IMR-90 (cell line): Measurements from ENCODE around the gene MYD88. TPM values are rescaled to one million over a fixed set of nuclear protein-coding genes. Genes with fewer than 3 reads are reported as not detected.

Source experiments
- ATAC-seq: fragments of 200-7000 bp; cut with Tn5 transposase; 2 replicates; pipeline ENCODE4 v1.9.1; 2020; ENCODE audit warnings: low read depth, mild to moderate bottlenecking, moderate library complexity
- BruUV-seq: library from RNA; stranded (reverse); fragments of 400-500 nt; replicated peaks from 2 replicates; lab custom pipeline; 2021; lab: Mats Ljungman, UMichigan
- CTCF ChIA-PET: fragments of 300-600 bp; formaldehyde crosslinking; extraction: SDS; loops from one replicate; lab custom pipeline; 2021; ENCODE audit warnings: antibody characterized with exemption; lab: Yijun Ruan, JAX
- POLR2A ChIA-PET: fragments of 300-600 bp; sonication (Branson Sonifier 250); formaldehyde crosslinking; loops from one replicate; lab custom pipeline; 2022; ENCODE audit warnings: antibody characterized with exemption; ENCODE audit not compliant: unreplicated experiment; lab: Charles Lee
- DNase-seq: peaks from one replicate; pipeline ENCODE4 v3.0.0; 2013
- H2AFZ ChIP-seq: replicated peaks from 2 replicates; pipeline ENCODE3; 2013; ENCODE audit warnings: low read length, mild to moderate bottlenecking; ENCODE audit not compliant: poor library complexity
- H2AK5ac ChIP-seq: 2 replicates; pipeline ENCODE4 v1.6.1; 2013; ENCODE audit warnings: low read depth, low read length, inconsistent platforms
- H2AK9ac ChIP-seq: replicated peaks from 2 replicates; pipeline ENCODE3; 2013; ENCODE audit warnings: mild to moderate bottlenecking, low read depth, low read length, moderate library complexity; ENCODE audit not compliant: poor library complexity
- H2BK120ac ChIP-seq: 2 replicates; pipeline ENCODE4 v1.6.1; 2013; ENCODE audit warnings: low read depth, low read length, inconsistent platforms
- H2BK15ac ChIP-seq: 3 replicates; pipeline ENCODE4 v1.6.1; 2013; ENCODE audit warnings: low read depth, low read length, inconsistent platforms
- H2BK20ac ChIP-seq: 2 replicates; pipeline ENCODE4 v1.6.1; 2013; ENCODE audit warnings: low read depth, mild to moderate bottlenecking, inconsistent platforms, low read length, moderate library complexity
- H2BK5ac ChIP-seq: 2 replicates; pipeline ENCODE4 v1.6.1; 2013; ENCODE audit warnings: mild to moderate bottlenecking, low read depth, low read length, inconsistent platforms; ENCODE audit not compliant: poor library complexity, severe bottlenecking
- H3K14ac ChIP-seq: replicated peaks from 2 replicates; pipeline ENCODE4 v1.6.1; 2013; ENCODE audit warnings: low read depth, low read length, inconsistent platforms
- H3K18ac ChIP-seq: 2 replicates; pipeline ENCODE4 v1.6.1; 2013; ENCODE audit warnings: low read depth, low read length, control low read depth
- H3K23ac ChIP-seq: 2 replicates; pipeline ENCODE4 v1.6.1; 2013; ENCODE audit warnings: low read depth, low read length, inconsistent platforms
- H3K27ac ChIP-seq: 2 replicates; pipeline ENCODE4 v1.5.1; 2013; ENCODE audit warnings: mild to moderate bottlenecking, control low read depth, low read length; ENCODE audit not compliant: insufficient read depth
- H3K27me3 ChIP-seq: 2 replicates; pipeline ENCODE4 v1.6.1; 2013; ENCODE audit warnings: low read length; ENCODE audit not compliant: control insufficient read depth, insufficient read depth
- H3K36me3 ChIP-seq: 2 replicates; pipeline ENCODE4 v1.6.1; 2013; ENCODE audit warnings: low read length, mixed read lengths; ENCODE audit not compliant: control insufficient read depth, insufficient read depth
- H3K4ac ChIP-seq: 2 replicates; pipeline ENCODE4 v1.6.1; 2013; ENCODE audit warnings: low read depth, low read length, inconsistent platforms
- H3K4me1 ChIP-seq: 2 replicates; pipeline ENCODE4 v1.6.1; 2013; ENCODE audit warnings: low read length, mixed read lengths; ENCODE audit not compliant: control insufficient read depth, insufficient read depth
- H3K4me2 ChIP-seq: 2 replicates; pipeline ENCODE4 v1.6.1; 2013; ENCODE audit warnings: low read depth, mild to moderate bottlenecking, control low read depth, low read length, moderate library complexity
- H3K4me3 ChIP-seq: 2 replicates; pipeline ENCODE4 v1.5.1; 2013; ENCODE audit warnings: low read depth, mild to moderate bottlenecking, control low read depth, low read length, moderate library complexity; ENCODE audit not compliant: insufficient read depth
- H3K56ac ChIP-seq: 2 replicates; pipeline ENCODE4 v1.6.1; 2013; ENCODE audit warnings: low read length, inconsistent platforms; ENCODE audit not compliant: insufficient read depth; ENCODE audit errors: extremely low read depth
- H3K79me1 ChIP-seq, 2 experiments: 2 replicates each; pipeline ENCODE4 v1.6.1; 2013; ENCODE audit warnings: low read length in 2 of 2, inconsistent platforms in 1 of 2, low read depth in 1 of 2
- H3K9ac ChIP-seq: 2 replicates; pipeline ENCODE4 v1.6.1; 2013; ENCODE audit warnings: low read depth, low read length, control low read depth
- H3K9me1 ChIP-seq: 2 replicates; pipeline ENCODE4 v1.6.1; 2013; ENCODE audit warnings: low read length, inconsistent platforms; ENCODE audit not compliant: insufficient read depth
- H3K9me3 ChIP-seq: 2 replicates; pipeline ENCODE4 v1.6.1; 2013; ENCODE audit warnings: low read length; ENCODE audit not compliant: control insufficient read depth, insufficient read depth
- H4K20me1 ChIP-seq: 2 replicates; pipeline ENCODE4 v1.6.1; 2013; ENCODE audit warnings: low read length, inconsistent platforms; ENCODE audit not compliant: insufficient read depth
- H4K5ac ChIP-seq: 2 replicates; pipeline ENCODE4 v1.6.1; 2013; ENCODE audit warnings: mild to moderate bottlenecking, low read depth, low read length, control low read depth
- H4K8ac ChIP-seq, 2 experiments: 2 replicates each; pipeline ENCODE4 v1.6.1; 2013; ENCODE audit warnings: low read depth in 2 of 2, low read length in 2 of 2, control low read depth in 1 of 2, inconsistent platforms in 1 of 2
- H4K91ac ChIP-seq: 2 replicates; pipeline ENCODE4 v1.6.1; 2013; ENCODE audit warnings: low read depth, low read length, inconsistent platforms; ENCODE audit not compliant: insufficient read depth
- BHLHE40 ChIP-seq: fragments of 150-350 bp; IDR thresholded peaks from 2 replicates; pipeline ENCODE4 v1.6.1; 2016; ENCODE audit warnings: mild to moderate bottlenecking, low read depth, low read length
- ELK1 ChIP-seq: fragments of 150-350 bp; IDR thresholded peaks from 2 replicates; pipeline ENCODE4 v1.6.1; 2016; ENCODE audit warnings: low read depth, mild to moderate bottlenecking, low read length, moderate library complexity, borderline replicate concordance
- FOS ChIP-seq: fragments of 150-350 bp; IDR thresholded peaks from 2 replicates; pipeline ENCODE4 v1.6.1; 2016; ENCODE audit warnings: low read depth, low read length
- MAFK ChIP-seq: IDR thresholded peaks from 2 replicates; pipeline ENCODE4 v1.6.1; 2012; ENCODE audit warnings: low read depth, low read length, improper control_type of control experiment
- MAZ ChIP-seq: IDR thresholded peaks from 2 replicates; pipeline ENCODE4 v1.6.1; 2012; ENCODE audit warnings: low read depth, mild to moderate bottlenecking, low read length, improper control_type of control experiment, moderate library complexity, borderline replicate concordance
- POLR2A ChIP-seq: IDR thresholded peaks from 2 replicates; pipeline ENCODE4 v1.6.1; 2012; ENCODE audit warnings: mild to moderate bottlenecking, low read depth, low read length
- RAD21 ChIP-seq: IDR thresholded peaks from 2 replicates; pipeline ENCODE4 v1.6.1; 2012; ENCODE audit warnings: low read length, improper control_type of control experiment
- SMC3 ChIP-seq: fragments of 150-350 bp; IDR thresholded peaks from 2 replicates; pipeline ENCODE4 v1.6.1; 2016; ENCODE audit warnings: low read depth, mild to moderate bottlenecking, antibody characterized with exemption, low read length, moderate library complexity
- WGBS, 2 experiments: methylation state at CpG; one replicate each; pipeline versions ENCODE4 v1.1.5 to v1.1.7; 2013; ENCODE audit warnings: missing lambda C conversion rate in 2 of 2; ENCODE audit not compliant: insufficient read length in 1 of 2; ENCODE audit errors: extremely low coverage in 2 of 2; 5-methylcytosine and 5-hydroxymethylcytosine counted together
- dilution Hi-C: fragments of 300-500 bp; cut with HindIII; formaldehyde crosslinking; loops from one replicate; pipeline ENCODE4 v1.14.3; 2018; ENCODE audit warnings: low sequenced_read_pairs; ENCODE audit not compliant: unreplicated experiment
- in situ Hi-C: fragments of 300-500 bp; cut with MboI; formaldehyde crosslinking; loops from 3 replicates; pipeline ENCODE4 v1.14.3; 2019; ENCODE audit warnings: low sequenced_read_pairs, inconsistent platforms, mixed read lengths
- intact Hi-C: fragments of 100-400 bp; cut with micrococcal nuclease; formaldehyde crosslinking; loops from 2 replicates; pipeline ENCODE4 v1.10.0; 2022
- polyA plus RNA-seq, 3 experiments: library from polyadenylated mRNA; depleted of rRNA; stranded (reverse); fragments of >200 nt; gene quantifications; 2 replicates each; pipeline ENCODE4 v1.2.3, GENCODE V29; 2012; ENCODE audit warnings: low replicate concordance in 1 of 3
- total RNA-seq: library from RNA; depleted of rRNA; stranded (reverse); fragments of >200 nt; gene quantifications from 2 replicates; pipeline ENCODE4 v1.2.3, GENCODE V29; 2012

The MYD88 gene
- total and polyA plus RNA-seq, 2 of the 4 experiments (the other 2 are of a cell fraction) = 9.3 to 39.8 TPM

GRCh38 chr3:38111696-38112377, 26.6 kb upstream of the MYD88 start:
- Histone ChIP-seq H4K5ac (no peak overlapping the region), H2AFZ (peak overlapping the region; percentile 4), H2BK20ac (no peak overlapping the region), H3K18ac (no peak overlapping the region), H3K79me1 (no peaks in the 10 kb centered on the region), H2BK5ac (no peak overlapping the region), H3K27me3 (peaks cover 15% of the 10 kb centered on the region), H4K91ac (no peak overlapping the region), H3K4me2 (no peak overlapping the region), H3K9me1 (no peaks in the 10 kb centered on the region), H3K4me3 (no peak overlapping the region), H3K27ac (no peak overlapping the region), H4K20me1 (no peaks in the 10 kb centered on the region), H2AK9ac (no peak overlapping the region), H3K36me3 (no peaks in the 10 kb centered on the region), H3K23ac (no peak overlapping the region), H3K9me3 (no peaks in the 10 kb centered on the region), H2AK5ac (no peak overlapping the region), H4K8ac (no peak overlapping the region), H2BK120ac (no peak overlapping the region), H3K14ac (no peak overlapping the region), H3K4ac (no peak overlapping the region), H3K56ac (no peak overlapping the region), H3K9ac (no peak overlapping the region), H3K4me1 (no peaks in the 10 kb centered on the region), H2BK15ac (no peak overlapping the region)
- in situ Hi-C loops = no loop called here
- CTCF ChIA-PET = no interaction called here
- TF ChIP-seq BHLHE40 = no peak
- no peak for TF ChIP-seq FOS
- TF ChIP-seq SMC3 = no peak
- no peak for TF ChIP-seq POLR2A
- TF ChIP-seq MAZ = no peak
- TF ChIP-seq RAD21 = no peak
- no peak for TF ChIP-seq MAFK
- TF ChIP-seq ELK1 = no peak
- no peak for ATAC-seq
- dilution Hi-C loops = no loop called here
- WGBS, 2 experiments = 88% methylated on average over 5 of the region's 16 CpGs; no CpG with 5 or more reads in 1 of the 2 experiments
- no TSS peak for BruUV-seq
- POLR2A ChIA-PET = no interaction called here
- intact Hi-C loops = no loop called here
- DNase-seq = no peak
